HG02623 (cell line): ENCODE measurements around the gene NOS1AP.

Source experiments
- ATAC-seq: cut with Tn5 transposase; IDR thresholded peaks from one replicate; pipeline ENCODE4 v1.9.1; 2021; ENCODE audit warnings: moderate library complexity; ENCODE audit not compliant: unreplicated experiment

Gene NOS1AP

GRCh38 chr1:162380061-162380846, 310.8 kb downstream of the NOS1AP start:
- ATAC-seq: no peak

GRCh38 chr1:162381383-162381782, 311.9 kb downstream of the NOS1AP start, which contains the start of gene C1orf226:
Gene C1orf226, plus strand, starts transcription at chr1:162381728. Its CDS starts 174 bp downstream, at chr1:162381902.
- ATAC-seq: no peak

GRCh38 chr1:162381941-162382750, 312.7 kb downstream of the NOS1AP start:
- ATAC-seq: no peak

GRCh38 chr1:162383091-162383490, 313.6 kb downstream of the NOS1AP start:
- no peak for ATAC-seq

DNA sequence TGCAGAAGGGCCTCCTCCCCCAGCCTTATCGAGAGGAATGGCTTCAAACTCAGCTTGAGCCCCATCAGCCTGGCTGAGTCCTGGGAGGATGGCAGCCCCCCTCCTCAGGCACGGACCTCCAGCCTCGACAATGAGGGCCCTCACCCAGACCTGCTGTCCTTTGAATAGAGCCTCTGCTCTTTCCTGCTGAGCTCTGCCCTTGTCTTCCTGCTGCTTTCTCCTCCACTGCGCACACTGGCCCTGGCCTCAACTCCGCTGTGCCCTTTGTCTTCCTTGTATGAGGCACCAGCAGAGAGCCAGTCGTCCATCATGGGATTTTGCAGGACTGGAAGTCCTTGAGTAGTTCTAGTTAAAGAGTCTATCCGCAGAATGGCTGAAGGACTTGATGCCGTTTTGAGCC, 314.0 kb downstream of the NOS1AP start:
- no peak for ATAC-seq

- no peak for ATAC-seq
Observed at GRCh38 chr1:162384116-162384515, 314.6 kb downstream of the NOS1AP start.

- no peak for ATAC-seq
Observed at GRCh38 chr1:162384601-162385279, 315.2 kb downstream of the NOS1AP start.

GRCh38 chr1:162385280-162385623, 315.8 kb downstream of the NOS1AP start:
- no peak for ATAC-seq

GRCh38 chr1:162385702-162386101, 316.2 kb downstream of the NOS1AP start:
- ATAC-seq: no peak

GRCh38 chr1:162386292-162387225, 317.1 kb downstream of the NOS1AP start:
- no peak for ATAC-seq

DNA sequence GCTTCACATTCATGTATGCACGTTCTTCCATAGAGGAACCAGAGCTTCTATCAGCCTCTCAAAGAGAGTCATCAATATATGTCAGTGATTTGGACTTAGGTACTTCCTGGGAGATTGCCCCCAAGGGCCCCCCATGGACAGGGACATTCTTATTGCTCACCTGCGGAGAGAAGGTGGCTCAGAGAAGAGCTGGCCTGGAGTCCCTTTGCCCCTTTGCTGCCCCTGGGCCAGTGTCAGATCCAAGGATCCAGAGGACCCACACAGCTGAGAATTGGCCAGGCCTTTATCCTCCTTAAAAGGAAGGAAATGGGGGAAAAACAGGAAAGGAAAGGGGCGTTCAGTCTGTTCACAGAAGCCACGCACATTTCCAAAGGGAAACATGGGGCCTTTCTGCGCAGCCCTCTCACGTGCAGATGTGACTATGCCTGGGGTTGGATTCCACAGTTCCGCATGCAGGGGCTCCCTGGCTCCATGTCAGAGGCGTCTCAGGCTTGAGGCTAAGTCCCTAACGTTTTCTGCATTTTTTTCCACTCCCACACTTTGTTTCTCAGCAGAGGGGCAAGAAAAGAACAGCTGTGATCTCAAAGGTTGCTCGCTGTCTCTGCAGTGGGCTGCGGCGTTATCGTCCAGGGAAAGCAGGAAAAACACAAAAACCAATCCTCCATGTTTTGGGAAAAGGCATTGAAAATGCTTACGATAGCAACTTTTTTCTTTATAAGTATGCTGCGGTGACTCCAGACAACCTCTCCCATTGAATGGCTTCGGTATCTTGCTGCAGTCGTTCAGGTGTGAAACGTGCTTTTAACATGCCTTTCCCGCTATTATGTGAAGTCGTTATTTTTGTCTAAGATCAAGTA, 318.0 kb downstream of the NOS1AP start:
- ATAC-seq: no peak

- no peak for ATAC-seq
Observed at GRCh38 chr1:162388083-162388594, 318.6 kb downstream of the NOS1AP start.

- no peak for ATAC-seq
Observed at GRCh38 chr1:162388615-162389014, 319.1 kb downstream of the NOS1AP start.

- no peak for ATAC-seq
Observed at GRCh38 chr1:162389021-162389818, 319.7 kb downstream of the NOS1AP start.

GRCh38 chr1:162389971-162390370, 320.5 kb downstream of the NOS1AP start:
- ATAC-seq: no peak

- no peak for ATAC-seq
Observed at GRCh38 chr1:162390396-162391185, 321.1 kb downstream of the NOS1AP start.

DNA sequence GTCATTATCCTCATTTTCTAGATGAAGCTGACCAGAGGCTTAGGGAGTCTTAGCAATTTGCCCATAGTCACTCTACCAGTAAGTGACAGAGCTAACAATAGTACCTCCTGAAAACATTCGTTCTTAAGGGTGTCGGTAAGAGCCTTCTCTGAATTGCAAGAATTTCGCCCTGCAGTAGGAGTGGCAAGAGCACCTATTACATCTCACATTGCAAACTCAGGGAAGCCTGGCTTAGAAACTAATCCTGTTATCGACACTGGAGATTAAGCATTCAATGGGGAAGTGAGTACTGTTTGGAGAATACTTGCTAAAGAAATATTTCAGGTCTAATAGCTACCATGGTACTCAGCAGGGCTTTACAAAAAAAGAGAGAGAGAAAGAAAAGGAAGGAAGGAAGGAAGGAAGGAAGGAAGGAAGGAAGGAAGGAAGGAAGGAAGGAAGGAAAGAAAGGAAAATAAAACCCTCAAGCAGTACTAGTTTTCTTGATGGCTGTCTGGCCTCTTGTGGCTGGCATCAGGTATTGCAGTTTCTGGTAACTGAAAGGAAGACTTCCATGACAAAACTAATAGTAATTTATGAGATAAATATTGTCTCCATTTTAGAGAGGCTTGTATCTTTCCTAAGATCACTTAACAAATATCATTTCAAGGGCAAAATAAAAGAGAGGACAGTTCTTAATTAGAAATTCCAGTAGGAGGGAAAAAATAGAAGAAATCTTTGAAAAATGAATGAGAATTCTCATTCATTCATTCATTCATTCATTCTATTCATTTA, 322.5 kb downstream of the NOS1AP start:
- no peak for ATAC-seq
